Stimulated activated CD4-positive, alpha-beta T cell treated with anti-CD3 and anti-CD28 coated beads, Interleukin-15, amount 100 ng/mL, for 1 hour (primary cell): ENCODE measurements around the gene BBC3.
A peak's percentile ranks its signal among the peaks of the same experiment; 100 is the strongest.

ENCODE experiments used
- DNase-seq, 2 donors: peaks; one replicate each; pipeline ENCODE4 v3.0.0-alpha.2; 2020; ENCODE audit warnings: low read depth in 1 of 2, low spot score in 1 of 2

Gene BBC3

DNA sequence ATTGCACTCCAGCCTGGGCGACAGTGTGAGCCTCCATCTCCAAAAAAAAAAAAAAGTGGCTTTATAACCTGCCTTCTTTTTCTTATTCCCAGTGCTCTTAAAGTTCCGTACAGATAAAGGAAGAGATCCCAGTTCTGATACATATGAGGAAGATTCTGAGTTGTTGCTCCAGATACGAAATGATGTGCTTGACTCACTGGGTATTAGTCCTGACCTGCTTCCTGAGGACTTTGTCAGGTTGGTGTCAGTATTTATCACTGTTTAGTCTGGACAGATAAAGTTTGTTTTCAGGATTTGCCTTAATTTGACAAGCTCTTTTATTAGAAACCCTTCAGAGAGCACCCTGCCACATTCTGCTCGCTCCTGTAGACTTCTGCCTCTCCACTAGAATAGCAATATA, 33.9 kb downstream of the BBC3 start:
- no peak for DNase-seq

DNA sequence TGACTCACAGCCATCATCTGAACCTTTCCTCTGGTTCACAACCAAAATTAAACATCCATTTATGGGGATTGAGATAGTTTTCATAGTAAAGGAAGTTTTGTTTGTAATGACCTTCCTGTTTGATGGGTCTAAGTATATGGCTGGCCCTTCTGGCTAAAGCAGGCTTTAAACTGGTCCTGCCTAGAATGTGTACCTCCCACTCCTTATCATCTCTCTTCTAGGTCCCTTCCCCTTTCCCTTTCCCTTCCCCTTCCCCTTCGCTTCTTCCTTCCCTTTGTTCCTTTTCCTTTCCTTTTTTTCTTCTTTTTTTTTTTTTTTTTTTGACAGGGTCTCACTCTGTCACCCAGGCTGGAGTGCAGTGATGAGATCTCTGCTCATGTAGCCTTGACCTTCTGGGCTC, 35.6 kb downstream of the BBC3 start:
- no peak for DNase-seq

DNA sequence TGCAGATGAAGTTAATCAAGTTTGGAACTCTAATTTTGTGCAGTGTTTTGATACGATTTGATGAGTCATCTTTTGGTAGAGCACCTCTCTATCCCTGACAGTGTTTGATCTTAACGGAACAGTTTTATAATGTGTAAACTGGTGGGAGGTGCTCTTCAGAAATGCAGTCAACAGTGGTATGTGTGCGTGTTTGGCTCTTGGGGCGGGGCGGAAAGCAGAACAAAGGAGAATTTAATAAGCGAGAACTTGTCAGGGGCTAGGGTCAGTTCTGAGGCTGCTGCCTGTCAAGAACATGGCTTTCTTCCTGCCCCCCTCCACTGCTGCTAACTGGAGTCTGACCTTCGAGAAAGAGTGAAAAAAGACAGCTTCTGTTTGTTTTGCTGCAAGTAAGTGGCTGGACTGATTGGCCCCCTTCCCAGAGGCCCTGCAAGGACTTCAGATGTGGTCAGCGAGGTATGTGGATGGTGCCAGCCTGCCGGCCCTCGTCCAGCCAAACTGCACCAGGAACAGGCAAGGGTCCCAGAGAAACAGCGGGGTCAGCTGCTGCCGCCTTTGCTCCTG, 40.8 kb downstream of the BBC3 start:
- DNase-seq, result peak; percentile 21 to 51

DNA sequence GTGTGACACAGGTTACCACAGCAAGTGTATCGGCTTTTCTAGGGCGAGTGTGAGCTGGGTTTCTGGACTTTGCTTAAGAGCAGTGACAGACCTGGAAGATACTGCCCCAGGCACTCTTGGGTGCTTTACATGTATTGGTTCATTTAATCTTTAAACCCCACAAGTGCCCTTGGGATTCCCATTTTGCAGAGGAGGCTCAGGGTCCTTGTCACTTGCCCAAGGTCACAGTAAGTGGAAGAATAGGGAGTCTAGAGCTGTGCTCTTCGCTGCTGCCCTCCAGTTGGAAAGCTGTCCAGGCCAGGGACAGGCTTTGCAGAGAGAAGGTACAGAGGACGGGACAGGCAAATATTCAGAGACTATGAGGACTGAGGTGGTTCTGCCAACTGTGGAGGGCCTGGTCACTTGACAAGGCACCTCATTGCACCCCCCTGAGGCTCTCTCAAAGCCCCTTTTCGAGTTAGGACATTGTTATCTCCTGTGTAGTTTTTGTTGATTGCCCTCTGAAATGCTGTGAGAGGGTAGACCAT, 42.4 kb downstream of the BBC3 start:
- no peak for DNase-seq

DNA sequence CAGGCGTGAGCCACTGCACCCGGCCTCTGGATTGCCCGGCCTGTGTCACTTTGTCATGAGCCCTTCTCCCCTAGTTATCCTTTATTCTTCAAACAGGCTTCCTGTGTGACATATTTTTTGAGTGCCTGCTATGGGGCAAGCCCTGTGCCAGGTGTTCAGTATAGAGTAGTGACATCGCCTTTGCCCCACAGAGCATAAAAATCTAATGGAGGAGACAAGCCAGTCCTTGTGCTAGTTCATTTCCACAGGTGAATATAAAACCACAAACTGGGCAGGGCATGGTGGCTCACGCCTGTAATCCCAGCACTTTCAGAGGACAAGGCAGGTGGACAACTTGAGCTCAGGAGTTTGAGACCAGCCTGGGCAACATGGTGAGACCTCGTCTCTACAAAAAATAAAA, 43.2 kb downstream of the BBC3 start:
- no peak for DNase-seq

DNA sequence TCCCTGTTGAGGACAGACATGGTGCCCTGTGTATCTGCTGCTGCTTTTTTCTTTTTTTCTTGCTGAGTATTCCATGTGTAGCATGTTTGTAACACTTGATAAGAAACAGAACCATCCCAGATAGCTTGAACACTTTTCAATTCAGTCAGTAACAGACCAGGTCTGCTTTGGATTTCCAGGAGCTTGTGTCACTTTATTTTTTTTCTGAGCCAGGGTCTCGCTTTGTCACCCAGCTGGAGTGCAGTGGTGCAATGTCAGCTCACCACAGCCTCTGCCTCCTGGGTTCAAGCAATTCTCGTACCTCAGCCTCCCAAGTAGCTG, 43.7 kb downstream of the BBC3 start:
- no peak for DNase-seq

DNA sequence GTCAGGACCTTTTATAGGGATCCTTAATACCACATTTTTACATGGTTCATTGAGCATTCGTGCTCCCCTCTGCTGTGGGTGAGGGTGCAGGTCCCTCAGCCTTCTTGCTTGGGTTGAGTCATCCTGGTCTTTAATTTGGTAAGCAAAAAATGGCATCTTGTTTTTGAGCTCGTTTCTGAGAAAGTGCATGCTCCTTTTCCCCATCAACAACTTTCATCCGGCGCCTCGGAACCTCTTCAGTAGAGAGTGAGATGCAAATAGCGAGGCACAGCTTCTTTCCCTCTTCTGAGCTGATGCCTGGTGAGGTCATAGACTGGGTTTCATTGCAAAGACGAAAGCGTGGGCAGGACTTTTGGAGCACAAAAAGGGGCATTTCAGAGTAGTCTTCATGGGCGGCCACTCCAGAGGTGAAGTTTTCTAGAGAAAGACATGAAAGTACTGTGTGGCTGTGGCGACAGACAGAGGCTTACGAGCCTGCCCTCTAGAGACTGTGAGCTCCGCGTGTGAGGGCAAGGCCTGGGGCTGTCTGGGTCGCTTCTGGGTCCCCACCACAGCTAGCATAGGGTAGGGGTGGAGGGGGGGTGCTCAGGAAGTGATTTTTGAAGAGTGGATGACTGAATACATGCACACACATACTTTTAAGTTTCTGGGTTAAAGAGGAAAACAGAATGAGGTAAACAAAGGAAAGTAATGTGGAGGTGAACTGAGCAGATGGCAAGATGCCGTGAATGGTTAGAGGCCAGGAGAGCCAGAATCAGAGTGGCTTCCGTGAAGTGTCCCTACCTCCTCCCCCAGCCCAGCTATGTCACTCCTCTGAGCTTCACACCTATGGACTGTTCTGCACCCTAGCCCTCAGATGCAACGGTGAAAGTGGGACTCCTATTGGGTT, 44.3 kb downstream of the BBC3 start:
- peak; percentile 57 to 64 for DNase-seq

DNA sequence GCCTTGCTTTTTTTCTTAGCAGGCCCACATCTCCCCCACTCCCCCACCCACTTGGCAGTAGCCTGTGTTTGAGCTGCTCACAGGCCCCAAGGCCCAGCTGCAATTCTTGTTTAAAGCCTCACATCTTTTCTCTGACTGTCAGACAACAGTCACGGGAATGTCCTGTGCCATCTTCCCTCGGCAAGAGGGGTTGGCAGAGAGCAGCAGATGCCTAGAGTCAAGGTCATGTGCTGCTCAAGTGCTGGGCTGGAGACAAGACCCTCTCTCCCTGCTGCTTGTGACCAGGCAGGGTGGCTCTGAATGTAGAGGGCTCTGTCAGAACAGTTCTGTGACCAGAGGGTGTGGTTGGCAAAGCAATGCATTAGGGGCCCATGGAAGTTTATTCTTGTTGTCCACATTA, 47.4 kb downstream of the BBC3 start:
- no peak for DNase-seq

DNA sequence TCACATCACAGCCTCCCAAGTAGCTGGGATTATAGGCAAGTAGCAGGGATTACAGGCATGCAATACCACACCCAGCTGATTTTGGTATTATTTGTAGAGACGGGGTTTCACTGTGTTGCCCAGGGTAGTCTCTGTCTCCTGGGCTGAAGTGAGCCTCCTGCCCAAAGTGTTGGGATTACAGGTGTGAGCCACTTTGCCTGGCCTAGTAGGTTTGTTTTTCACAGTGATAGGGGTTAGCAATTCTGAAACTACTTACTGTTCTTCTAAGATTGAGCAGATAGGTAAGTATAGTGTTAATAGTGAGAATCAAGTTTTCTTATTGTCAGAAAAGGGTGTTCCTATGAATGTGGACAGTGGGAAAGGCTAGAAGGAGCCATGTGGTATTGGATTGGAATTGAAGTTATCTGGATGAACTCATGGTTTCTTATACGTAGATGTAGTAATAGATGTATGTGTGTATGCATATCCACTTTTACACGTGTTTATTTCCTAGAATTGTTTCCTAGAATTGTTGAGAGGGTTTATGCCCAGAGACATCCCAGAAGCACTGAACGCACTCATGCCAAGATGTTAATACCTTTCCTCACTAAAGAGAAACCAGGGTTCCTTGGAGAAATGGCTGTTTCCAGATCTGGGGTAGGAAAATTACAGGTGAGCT, 51.2 kb downstream of the BBC3 start:
- DNase-seq, result no peak

DNA sequence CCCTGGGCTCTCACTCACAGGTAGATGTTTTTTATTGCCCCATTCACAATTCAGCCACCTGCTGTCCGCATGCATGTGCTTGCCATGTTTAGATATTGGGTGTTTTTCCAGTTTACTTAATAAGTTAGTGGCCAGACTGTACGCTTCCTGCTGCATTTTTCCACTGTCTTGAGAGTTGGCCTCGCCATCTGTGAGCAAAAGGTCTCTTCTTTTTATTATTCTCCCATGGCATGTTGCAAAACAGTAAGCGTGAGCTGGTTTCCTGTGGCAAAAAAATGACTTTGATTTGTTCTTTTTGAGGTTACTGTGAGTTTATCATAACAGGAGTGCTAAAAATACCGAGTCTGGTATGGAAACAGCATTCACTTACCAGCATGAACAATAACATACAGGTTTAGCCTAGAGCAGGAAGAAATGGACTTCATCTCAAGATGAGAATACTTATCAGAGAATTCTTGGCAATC, 54.3 kb downstream of the BBC3 start:
- DNase-seq, result no peak

DNA sequence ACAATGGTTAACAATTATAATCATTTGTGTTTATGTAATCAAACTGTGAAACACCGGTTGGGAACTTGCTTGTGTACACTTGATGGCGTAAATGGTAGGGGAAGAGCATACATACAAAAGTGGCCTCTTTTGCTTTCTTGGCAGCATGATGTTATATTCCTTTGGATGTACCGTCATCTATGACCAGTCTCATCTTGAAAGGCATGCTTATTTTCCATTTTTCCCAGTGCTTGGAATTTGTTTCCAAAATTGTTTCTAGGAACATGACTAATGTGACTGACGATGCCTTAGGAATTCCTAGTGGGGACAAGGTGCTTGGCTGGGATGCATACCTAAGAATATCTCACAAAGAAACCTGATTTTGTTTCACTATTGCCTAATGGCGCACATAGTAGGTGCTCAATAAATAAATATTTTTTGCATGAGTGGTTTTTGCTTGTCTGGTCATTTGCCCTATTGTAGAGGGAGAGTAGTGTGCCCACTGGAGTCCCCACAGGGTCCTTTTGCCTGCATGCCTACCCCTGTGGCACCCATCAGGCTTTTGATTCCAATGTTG, 54.9 kb downstream of the BBC3 start:
- no peak for DNase-seq

DNA sequence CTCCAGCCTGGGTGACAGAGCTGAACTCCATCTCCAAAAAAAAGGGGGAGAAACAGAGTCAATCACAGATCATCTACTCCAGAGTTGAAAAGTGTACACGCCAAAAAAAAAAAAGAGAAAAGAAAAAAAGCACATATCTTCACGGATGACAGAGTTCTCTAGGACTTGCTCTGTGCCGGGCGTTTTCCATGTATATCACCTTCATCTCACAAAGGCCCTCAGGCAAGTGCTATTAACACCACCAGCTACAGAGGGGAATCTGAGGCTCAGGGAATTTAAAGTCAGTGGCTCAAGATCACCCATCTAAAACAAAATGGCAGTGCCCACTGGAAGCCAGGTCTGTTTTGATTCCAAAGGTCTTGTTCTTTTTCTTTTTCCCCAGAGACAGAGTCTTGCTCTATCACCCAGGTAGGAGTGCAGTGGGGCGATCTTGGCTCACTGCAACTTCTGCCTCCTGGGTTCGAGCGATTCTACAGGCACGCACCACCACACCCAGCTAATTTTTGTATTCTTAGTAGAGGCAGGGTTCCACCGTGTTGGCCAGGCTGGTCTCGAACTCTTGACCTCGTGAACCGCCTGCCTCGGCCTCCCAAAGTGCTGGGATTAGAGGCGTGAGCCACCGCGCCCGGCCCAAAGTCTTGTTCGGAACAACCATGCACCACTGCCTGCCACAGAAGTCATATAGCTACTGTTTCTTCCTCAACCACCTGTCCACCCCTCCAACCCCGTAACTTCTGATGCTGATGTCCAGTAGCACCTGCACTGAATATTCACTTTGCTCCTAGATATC, 58.1 kb downstream of the BBC3 start:
- no peak for DNase-seq
